ENCODE results near the gene SERPINH1.
"Not testable (repeated sequence)": the region's sequence is repeated elsewhere in the genome, so short reads cannot be mapped to it uniquely, and the experiment has no call there.

The SERPINH1 gene

GRCh38 chr11:75583718-75584658 lies 21.9 kb downstream of the SERPINH1 start:
- peak overlapping the region; percentile 66 for H3K4me3 ChIP-seq (ENCODE audit: insufficient read depth, low read depth, low read length)
- no peaks in the 10 kb centered on the region for H3K27me3 ChIP-seq (ENCODE audit: control insufficient read depth, insufficient read depth, low read length, poor library complexity, severe bottlenecking)
- H3K36me3 ChIP-seq (ENCODE audit: control insufficient read depth, insufficient read depth, low read length): no peaks in the 10 kb centered on the region
- 27 to 29% methylated on average over 40 to 42 of the region's 42 CpGs for WGBS, 2 experiments
- peaks cover 6% of the 10 kb centered on the region for H3K4me1 ChIP-seq (ENCODE audit: control insufficient read depth, insufficient read depth, low read length)
- peak overlapping the region; percentile 84 for H3K27ac ChIP-seq (ENCODE audit: insufficient read depth, low read depth, low read length, poor library complexity, severe bottlenecking)
- H3K9me3 ChIP-seq (ENCODE audit: control insufficient read depth, low read length): no peaks in the 10 kb centered on the region

- H3K27ac ChIP-seq (ENCODE audit: insufficient read depth, low read depth, low read length, poor library complexity, severe bottlenecking); H3K27me3 ChIP-seq (ENCODE audit: control insufficient read depth, insufficient read depth, low read length, poor library complexity, severe bottlenecking); H3K4me3 ChIP-seq (ENCODE audit: insufficient read depth, low read depth, low read length); H3K36me3 ChIP-seq (ENCODE audit: control insufficient read depth, insufficient read depth, low read length); H3K9me3 ChIP-seq (ENCODE audit: control insufficient read depth, low read length); H3K4me1 ChIP-seq (ENCODE audit: control insufficient read depth, insufficient read depth, low read length): not testable (repeated sequence)
- WGBS, 2 experiments: 92 to 93% methylated on average over 12 of the region's 12 CpGs
Measured at GRCh38 chr11:75584659-75585292, 22.7 kb downstream of the SERPINH1 start.

- H3K9me3 ChIP-seq (ENCODE audit: control insufficient read depth, low read length): no peaks in the 10 kb centered on the region
- 92 to 94% methylated on average over 8 of the region's 8 CpGs for WGBS, 2 experiments
- H3K4me1 ChIP-seq (ENCODE audit: control insufficient read depth, insufficient read depth, low read length): peaks cover 6% of the 10 kb centered on the region
- H3K27ac ChIP-seq (ENCODE audit: insufficient read depth, low read depth, low read length, poor library complexity, severe bottlenecking): no peak overlapping the region
- no peak overlapping the region for H3K4me3 ChIP-seq (ENCODE audit: insufficient read depth, low read depth, low read length)
- H3K36me3 ChIP-seq (ENCODE audit: control insufficient read depth, insufficient read depth, low read length): no peaks in the 10 kb centered on the region
- no peaks in the 10 kb centered on the region for H3K27me3 ChIP-seq (ENCODE audit: control insufficient read depth, insufficient read depth, low read length, poor library complexity, severe bottlenecking)
Measured at GRCh38 chr11:75585293-75585670, 23.2 kb downstream of the SERPINH1 start.

- Histone ChIP-seq H3K27me3 (ENCODE audit: control insufficient read depth, insufficient read depth, low read length, poor library complexity, severe bottlenecking) (no peaks in the 10 kb centered on the region), H3K4me1 (ENCODE audit: control insufficient read depth, insufficient read depth, low read length) (peaks cover 6% of the 10 kb centered on the region), H3K4me3 (ENCODE audit: insufficient read depth, low read depth, low read length) (no peak overlapping the region), H3K36me3 (ENCODE audit: control insufficient read depth, insufficient read depth, low read length) (no peaks in the 10 kb centered on the region), H3K27ac (ENCODE audit: insufficient read depth, low read depth, low read length, poor library complexity, severe bottlenecking) (no peak overlapping the region), H3K9me3 (ENCODE audit: control insufficient read depth, low read length) (no peaks in the 10 kb centered on the region)
- 89 to 95% methylated on average over 3 of the region's 3 CpGs for WGBS, 2 experiments
Measured at GRCh38 chr11:75586395-75586794, 24.3 kb downstream of the SERPINH1 start.

GRCh38 chr11:75588051-75588481 lies 26.0 kb downstream of the SERPINH1 start:
- H3K36me3 ChIP-seq (ENCODE audit: control insufficient read depth, insufficient read depth, low read length): no peaks in the 10 kb centered on the region
- no peak overlapping the region for H3K27ac ChIP-seq (ENCODE audit: insufficient read depth, low read depth, low read length, poor library complexity, severe bottlenecking)
- no peak overlapping the region for H3K4me3 ChIP-seq (ENCODE audit: insufficient read depth, low read depth, low read length)
- H3K27me3 ChIP-seq (ENCODE audit: control insufficient read depth, insufficient read depth, low read length, poor library complexity, severe bottlenecking): no peaks in the 10 kb centered on the region
- H3K9me3 ChIP-seq (ENCODE audit: control insufficient read depth, low read length): no peaks in the 10 kb centered on the region
- H3K4me1 ChIP-seq (ENCODE audit: control insufficient read depth, insufficient read depth, low read length): peaks cover 6% of the 10 kb centered on the region
- 90 to 95% methylated on average over 6 of the region's 6 CpGs for WGBS, 2 experiments

GRCh38 chr11:75589051-75589450 lies 27.0 kb downstream of the SERPINH1 start:
- H3K36me3 ChIP-seq (ENCODE audit: control insufficient read depth, insufficient read depth, low read length): no peaks in the 10 kb centered on the region
- no peak overlapping the region for H3K27ac ChIP-seq (ENCODE audit: insufficient read depth, low read depth, low read length, poor library complexity, severe bottlenecking)
- H3K4me1 ChIP-seq (ENCODE audit: control insufficient read depth, insufficient read depth, low read length): peaks cover 6% of the 10 kb centered on the region
- H3K9me3 ChIP-seq (ENCODE audit: control insufficient read depth, low read length): no peaks in the 10 kb centered on the region
- WGBS, 2 experiments: 93 to 94% methylated on average over 7 of the region's 7 CpGs
- no peaks in the 10 kb centered on the region for H3K27me3 ChIP-seq (ENCODE audit: control insufficient read depth, insufficient read depth, low read length, poor library complexity, severe bottlenecking)
- H3K4me3 ChIP-seq (ENCODE audit: insufficient read depth, low read depth, low read length): no peak overlapping the region

- no peak overlapping the region for H3K27ac ChIP-seq (ENCODE audit: insufficient read depth, low read depth, low read length, poor library complexity, severe bottlenecking)
Measured at GRCh38 chr11:75589933-75590332, 27.9 kb downstream of the SERPINH1 start.

GRCh38 chr11:75591371-75591770 lies 29.3 kb downstream of the SERPINH1 start:
- Histone ChIP-seq H3K27me3 (ENCODE audit: control insufficient read depth, insufficient read depth, low read length, poor library complexity, severe bottlenecking) (no peaks in the 10 kb centered on the region), H3K4me1 (ENCODE audit: control insufficient read depth, insufficient read depth, low read length) (peaks cover 8% of the 10 kb centered on the region), H3K9me3 (ENCODE audit: control insufficient read depth, low read length) (no peaks in the 10 kb centered on the region), H3K27ac (ENCODE audit: insufficient read depth, low read depth, low read length, poor library complexity, severe bottlenecking) (no peak overlapping the region), H3K36me3 (ENCODE audit: control insufficient read depth, insufficient read depth, low read length) (no peaks in the 10 kb centered on the region), H3K4me3 (ENCODE audit: insufficient read depth, low read depth, low read length) (no peak overlapping the region)
- WGBS, 2 experiments: 89 to 91% methylated on average over 8 of the region's 8 CpGs

More at GRCh38 chr11:75589933-75590332, 27.9 kb downstream of the SERPINH1 start:
- H3K27me3 ChIP-seq (ENCODE audit: control insufficient read depth, insufficient read depth, low read length, poor library complexity, severe bottlenecking): no peaks in the 10 kb centered on the region
- no peaks in the 10 kb centered on the region for H3K36me3 ChIP-seq (ENCODE audit: control insufficient read depth, insufficient read depth, low read length)
- H3K4me1 ChIP-seq (ENCODE audit: control insufficient read depth, insufficient read depth, low read length): peaks cover 10% of the 10 kb centered on the region
- 90 to 94% methylated on average over 2 of the region's 2 CpGs for WGBS, 2 experiments
- H3K9me3 ChIP-seq (ENCODE audit: control insufficient read depth, low read length): no peaks in the 10 kb centered on the region
- H3K4me3 ChIP-seq (ENCODE audit: insufficient read depth, low read depth, low read length): no peak overlapping the region

- Histone ChIP-seq H3K36me3 (ENCODE audit: control insufficient read depth, insufficient read depth, low read length) (no peaks in the 10 kb centered on the region), H3K9me3 (ENCODE audit: control insufficient read depth, low read length) (no peaks in the 10 kb centered on the region), H3K27me3 (ENCODE audit: control insufficient read depth, insufficient read depth, low read length, poor library complexity, severe bottlenecking) (no peaks in the 10 kb centered on the region), H3K4me3 (ENCODE audit: insufficient read depth, low read depth, low read length) (no peak overlapping the region), H3K4me1 (ENCODE audit: control insufficient read depth, insufficient read depth, low read length) (peaks cover 8% of the 10 kb centered on the region), H3K27ac (ENCODE audit: insufficient read depth, low read depth, low read length, poor library complexity, severe bottlenecking) (no peak overlapping the region)
- WGBS, 2 experiments: 64 to 75% methylated on average over 6 of the region's 6 CpGs
Measured at GRCh38 chr11:75591966-75592365, 29.9 kb downstream of the SERPINH1 start.

GRCh38 chr11:75592715-75593114 lies 30.7 kb downstream of the SERPINH1 start:
- H3K36me3 ChIP-seq (ENCODE audit: control insufficient read depth, insufficient read depth, low read length): no peaks in the 10 kb centered on the region
- no peak overlapping the region for H3K4me3 ChIP-seq (ENCODE audit: insufficient read depth, low read depth, low read length)
- H3K27ac ChIP-seq (ENCODE audit: insufficient read depth, low read depth, low read length, poor library complexity, severe bottlenecking): no peak overlapping the region
- H3K4me1 ChIP-seq (ENCODE audit: control insufficient read depth, insufficient read depth, low read length): peaks cover 8% of the 10 kb centered on the region
- H3K9me3 ChIP-seq (ENCODE audit: control insufficient read depth, low read length): no peaks in the 10 kb centered on the region
- WGBS, 2 experiments: 66 to 75% methylated on average over 2 of the region's 2 CpGs
- H3K27me3 ChIP-seq (ENCODE audit: control insufficient read depth, insufficient read depth, low read length, poor library complexity, severe bottlenecking): no peaks in the 10 kb centered on the region

Data from ectodermal cell (in vitro differentiated cells).